Dermis blood vessel endothelial cell (primary cell): ENCODE data around the gene BBS10. TPM values are rescaled to one million over a fixed set of nuclear protein-coding genes. Genes with fewer than 3 reads are reported as not detected.
"Not testable (repeated sequence)": the region's sequence is repeated elsewhere in the genome, so short reads cannot be mapped to it uniquely, and the experiment has no call there.

Experiments used
- DNase-seq: peaks from one replicate; pipeline ENCODE4 v3.0.0; 2010
- total RNA-seq: library from RNA; depleted of rRNA; stranded (reverse); fragments of >200 nt; gene quantifications from 2 replicates; pipeline ENCODE4 v1.2.3, GENCODE V29; 2014

BBS10 gene
- 12.8 TPM in 2 replicates for total RNA-seq

DNA sequence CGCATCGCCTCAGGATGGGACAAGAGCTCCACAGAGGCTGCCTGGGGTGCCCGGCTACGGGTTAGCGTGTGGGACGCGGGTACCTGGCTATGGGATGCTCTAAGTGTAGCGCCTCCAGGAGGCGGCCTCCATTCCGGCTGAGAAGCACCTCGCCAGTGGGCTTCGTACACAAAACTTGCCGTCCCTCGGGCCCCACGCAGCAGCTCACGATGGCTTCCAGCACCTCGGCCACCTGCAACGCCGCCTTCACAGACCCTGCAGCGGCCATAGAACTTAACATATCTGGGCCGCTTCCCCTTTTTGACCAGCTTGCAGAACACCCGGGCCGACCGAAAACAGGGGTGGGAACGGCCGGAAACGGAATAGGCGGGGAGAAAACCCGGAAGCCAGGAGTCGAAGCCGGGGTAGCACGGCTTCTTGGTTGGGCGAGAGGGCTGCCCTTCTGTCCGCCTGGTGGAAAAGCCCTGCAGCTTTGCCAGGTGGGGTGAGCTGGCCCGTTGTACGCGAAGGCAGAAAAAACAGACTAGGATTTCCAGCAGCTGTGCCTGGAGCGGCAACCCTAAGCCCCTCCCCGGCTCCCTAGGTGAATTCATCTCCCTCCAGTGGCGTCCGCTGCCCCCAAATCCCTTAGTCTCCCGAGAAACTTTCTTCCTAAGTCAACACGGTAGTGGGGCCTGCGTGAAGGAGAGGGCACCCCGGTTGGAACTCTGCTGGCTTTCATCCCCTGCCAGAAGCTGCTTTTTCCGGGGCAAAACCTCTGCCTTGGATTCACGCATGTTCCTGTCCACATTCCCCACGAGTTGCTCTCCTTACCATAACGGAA is at the start of gene BBS10:
Gene BBS10 (minus strand): TSS at position 337 of the 823 bp plus-strand sequence. CDS start 57 bp downstream, at position 280.
- DNase-seq, result peak; percentile 93

- no peak for DNase-seq
Observed at GRCh38 chr12:76391461-76391860, 43.2 kb upstream of the BBS10 start.

DNA sequence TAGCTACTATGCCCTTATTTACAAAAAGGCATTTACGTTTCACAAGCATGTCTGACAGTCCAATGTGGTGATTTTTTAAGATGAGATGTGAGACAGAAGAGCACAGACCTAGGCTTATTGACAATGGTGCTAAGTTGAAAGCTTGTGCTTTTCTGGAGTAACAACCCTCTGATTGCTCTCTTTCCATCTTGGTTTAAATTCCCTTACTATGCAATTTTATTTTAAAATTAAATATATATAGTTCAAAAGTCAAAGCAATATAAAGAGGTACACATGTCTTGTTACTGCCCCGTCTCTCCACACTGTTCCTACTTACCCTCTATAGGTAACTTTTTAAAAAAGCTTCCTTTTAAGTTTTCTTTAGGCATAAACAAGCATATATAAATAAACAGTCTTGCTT is 39.4 kb upstream of the BBS10 start:
- DNase-seq, result no peak

DNA sequence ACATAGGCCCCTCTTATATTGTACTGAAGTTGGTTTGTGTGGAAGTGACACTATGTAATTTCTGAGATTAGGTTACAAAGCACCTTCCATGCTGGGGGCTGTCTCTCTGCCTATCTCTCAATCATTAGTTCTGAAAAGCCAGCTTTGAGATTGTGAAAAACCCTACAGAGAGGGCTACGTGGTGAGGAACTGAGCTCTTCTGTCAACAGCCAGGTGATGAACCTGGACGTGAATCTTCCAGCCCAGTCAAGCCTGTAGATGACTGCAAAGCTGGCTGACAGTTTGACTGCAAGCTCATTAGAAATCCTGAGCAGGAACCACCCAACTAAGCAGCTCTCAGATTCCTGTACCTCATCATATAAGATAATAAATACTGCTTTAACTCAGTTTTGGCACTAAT is 36.3 kb upstream of the BBS10 start:
- no peak for DNase-seq

- no peak for DNase-seq
Observed at GRCh38 chr12:76383988-76384387, 35.8 kb upstream of the BBS10 start.

DNA sequence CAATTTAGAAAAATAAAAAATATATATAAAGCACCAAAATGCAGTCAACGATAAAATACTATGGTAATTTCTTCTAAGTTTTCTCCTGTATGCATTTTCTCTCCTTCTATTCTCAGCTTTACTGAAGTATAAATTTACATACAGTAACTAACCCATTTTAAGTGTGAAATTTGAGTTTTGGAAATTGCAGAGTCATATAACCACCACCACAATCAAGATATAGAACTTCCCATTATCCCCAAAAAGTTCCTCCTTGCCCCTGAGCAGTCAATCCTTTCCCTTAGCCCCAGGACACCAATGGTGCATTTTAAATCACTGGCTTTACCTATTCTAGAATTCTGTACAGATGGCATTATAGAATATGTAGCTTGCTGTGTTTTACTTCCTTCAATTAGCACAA is 31.0 kb upstream of the BBS10 start:
- DNase-seq, result no peak

GRCh38 chr12:76376876-76377275 is 28.7 kb upstream of the BBS10 start:
- not testable (repeated sequence) for DNase-seq

- no peak for DNase-seq
Observed at GRCh38 chr12:76375939-76376338, 27.7 kb upstream of the BBS10 start.

DNA sequence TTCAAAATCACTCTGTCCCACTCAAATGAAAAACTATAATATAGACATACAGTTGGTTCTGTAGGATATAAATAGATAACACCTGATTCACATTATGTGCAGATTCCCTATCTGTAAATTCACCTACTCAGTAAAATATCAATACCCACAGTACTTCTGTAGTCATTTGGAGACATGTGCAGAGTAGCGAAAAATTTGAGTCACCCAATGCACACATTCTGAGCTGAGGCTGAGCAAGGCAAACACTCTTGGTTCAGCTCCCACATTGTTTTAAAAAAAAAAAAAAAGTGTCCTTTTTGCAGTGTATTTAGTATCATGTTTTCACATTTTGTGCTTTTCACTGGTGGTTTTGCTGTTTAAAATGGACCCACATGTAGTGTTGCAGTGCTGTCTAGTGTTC is 27.3 kb upstream of the BBS10 start:
- no peak for DNase-seq

GRCh38 chr12:76374386-76375020 is 26.3 kb upstream of the BBS10 start:
- no peak for DNase-seq

GRCh38 chr12:76368230-76368629 is 20.0 kb upstream of the BBS10 start:
- DNase-seq, result no peak

- DNase-seq, result no peak
Observed at GRCh38 chr12:76366163-76366562, 17.9 kb upstream of the BBS10 start.

DNA sequence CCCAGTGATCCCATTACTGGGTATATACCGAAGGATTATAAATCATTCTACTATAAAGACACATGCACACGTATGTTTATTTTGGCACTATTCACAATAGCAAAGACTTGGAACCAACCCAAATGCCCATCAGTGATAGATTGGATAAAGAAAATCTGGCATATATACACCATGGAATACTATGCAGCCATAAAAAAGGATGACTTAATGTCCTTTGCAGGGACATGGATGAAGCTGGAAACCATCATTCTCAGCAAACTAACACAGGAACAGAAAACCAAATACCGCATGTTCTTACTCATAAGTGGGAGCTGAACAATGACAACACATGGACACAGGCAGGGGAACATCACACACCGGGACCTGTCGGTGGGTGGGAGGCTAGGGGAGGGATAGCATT is 15.9 kb upstream of the BBS10 start:
- DNase-seq, result not testable (repeated sequence)

- DNase-seq, result no peak
Observed at GRCh38 chr12:76360316-76360715, 12.1 kb upstream of the BBS10 start.

- DNase-seq, result no peak
Observed at GRCh38 chr12:76356071-76356470, 7.9 kb upstream of the BBS10 start.

DNA sequence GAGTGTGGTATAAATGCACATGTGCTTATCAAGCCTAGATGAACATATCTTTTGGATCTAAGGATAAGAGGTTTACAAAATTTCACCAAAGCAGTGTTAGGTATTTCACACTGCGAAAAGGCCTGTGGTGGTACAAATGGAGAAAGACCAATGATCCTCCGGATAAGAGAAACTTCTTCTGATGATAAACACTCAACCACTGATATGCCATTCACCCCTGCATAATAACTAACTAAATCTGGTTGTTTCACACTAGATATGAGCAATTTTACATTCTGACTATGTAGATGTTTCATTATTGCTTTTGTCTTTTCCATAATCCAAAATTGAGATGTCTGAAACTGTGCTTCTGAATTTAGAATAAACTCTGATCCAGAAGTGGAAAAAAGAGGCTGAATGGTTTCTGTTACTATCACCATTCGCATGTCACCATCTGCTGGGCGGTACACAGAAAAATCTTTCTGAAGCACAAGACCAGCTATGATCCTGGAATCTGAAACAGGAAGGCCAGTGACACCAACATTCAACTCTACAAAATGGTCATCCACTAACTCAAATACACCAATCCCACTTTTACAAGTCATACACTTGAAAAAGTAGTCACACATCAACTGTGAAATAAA is 1.3 kb downstream of the BBS10 start:
- peak; percentile 81 for DNase-seq

- no peak for DNase-seq
Observed at GRCh38 chr12:76346236-76346635, 2.0 kb downstream of the BBS10 start.

GRCh38 chr12:76345569-76345968 is 2.6 kb downstream of the BBS10 start:
- DNase-seq, result no peak

- DNase-seq, result peak; percentile 58
Observed at GRCh38 chr12:76341436-76342030, 6.7 kb downstream of the BBS10 start.

DNA sequence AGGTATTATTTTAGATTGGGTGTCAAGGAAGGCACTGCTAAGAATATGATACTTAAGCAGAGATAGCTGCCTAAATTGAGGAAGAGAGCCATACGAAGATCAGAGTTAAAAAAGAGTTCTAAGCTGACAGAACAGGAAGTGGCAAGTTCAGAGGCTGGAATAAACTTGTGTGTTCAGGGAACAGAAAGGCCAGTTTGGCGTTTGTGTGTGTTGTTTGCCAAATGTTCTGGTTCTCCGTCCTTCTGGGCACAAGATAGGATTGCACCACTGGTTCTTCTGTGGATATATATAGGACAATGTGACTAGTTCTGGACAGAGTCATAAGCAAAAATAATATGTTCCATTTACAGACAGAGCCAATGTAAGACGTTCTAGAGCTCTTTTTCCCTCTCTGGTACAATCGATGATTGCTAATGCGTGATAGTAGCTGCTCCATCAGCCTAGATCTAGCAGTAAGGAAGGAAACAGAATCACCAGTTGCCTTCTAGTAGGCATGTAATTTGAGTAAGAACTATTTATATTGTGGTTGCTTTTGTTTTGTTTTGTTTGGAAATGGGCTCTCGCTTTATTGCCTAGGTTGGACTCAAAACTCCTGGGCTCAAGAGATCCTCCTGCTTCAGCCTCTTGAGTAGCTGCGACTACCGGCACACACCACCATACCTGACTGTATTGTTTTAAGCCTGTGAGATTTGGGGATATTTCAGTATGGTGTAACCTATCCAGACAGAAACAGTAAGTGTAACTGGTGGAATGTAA is 7.4 kb downstream of the BBS10 start:
- DNase-seq, result peak; percentile 26

DNA sequence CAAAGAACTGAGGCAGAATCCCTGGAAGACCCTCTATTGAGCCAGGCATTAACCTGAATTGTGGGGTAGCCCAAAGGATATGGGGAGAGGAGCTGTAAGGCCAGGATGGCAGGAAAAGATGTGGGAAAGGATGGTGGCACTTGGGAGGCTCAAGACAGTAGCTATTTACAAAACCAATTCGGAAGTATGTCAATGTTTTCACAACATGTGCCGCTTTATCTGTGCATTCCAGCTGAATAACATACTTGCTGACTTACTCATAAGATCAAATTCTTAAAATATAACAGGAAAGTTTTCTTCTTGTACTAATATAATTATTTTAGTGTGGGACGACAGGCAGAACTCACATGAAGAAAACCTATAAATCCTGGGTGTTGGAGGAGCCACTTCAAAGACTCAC is 10.6 kb downstream of the BBS10 start:
- DNase-seq, result peak; percentile 45

- DNase-seq, result no peak
Observed at GRCh38 chr12:76332606-76333005, 15.6 kb downstream of the BBS10 start.

DNA sequence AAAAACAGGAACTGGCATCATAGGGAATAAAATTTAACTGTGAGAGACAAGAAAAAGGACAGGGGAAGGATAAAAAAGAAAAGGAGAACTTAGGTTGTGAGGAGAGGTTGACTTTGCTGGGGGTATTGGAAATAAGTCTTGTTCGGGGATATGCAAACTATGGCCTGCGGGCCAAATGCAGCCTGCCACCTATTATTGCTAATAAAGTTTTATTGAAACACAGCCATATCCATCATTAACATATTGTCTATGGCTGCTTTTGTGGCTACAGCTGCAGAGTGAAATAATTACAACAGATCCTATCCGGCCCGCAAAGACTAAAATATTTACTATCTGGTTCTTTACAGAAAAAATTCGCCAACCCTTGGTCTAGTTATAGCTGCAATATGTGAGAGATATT is 18.6 kb downstream of the BBS10 start:
- DNase-seq, result no peak
